ENCODE measurements around the gene GAS2L1. TPM values are rescaled to one million over a fixed set of nuclear protein-coding genes. Genes with fewer than 3 reads are reported as not detected.
"Not testable (repeated sequence)": the region's sequence is repeated elsewhere in the genome, so short reads cannot be mapped to it uniquely, and the experiment has no call there.

Gene GAS2L1
- total RNA-seq, 1 donor: 11.6 TPM

DNA sequence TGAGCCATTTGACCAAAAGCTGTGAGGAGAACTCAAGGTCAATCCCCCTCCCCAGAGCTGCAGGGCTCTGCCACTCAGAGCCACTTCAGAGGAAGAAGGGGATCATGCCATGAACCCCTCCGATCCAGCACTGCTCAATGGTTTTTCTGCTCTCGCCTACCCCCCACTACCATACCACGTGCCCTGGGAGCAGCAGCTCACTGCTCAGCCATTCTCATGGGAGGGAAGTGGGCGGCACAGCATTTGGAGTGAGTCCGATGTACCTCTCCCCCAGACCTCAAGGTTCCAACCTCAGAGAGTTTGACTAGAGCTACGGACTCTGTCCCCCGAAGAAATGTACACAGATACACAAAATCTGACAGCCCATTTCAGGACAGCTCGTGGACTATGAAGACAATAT lies 47.4 kb downstream of the GAS2L1 start:
- peaks cover 7% of the 10 kb centered on the region for H4K20me1 ChIP-seq (ENCODE audit: insufficient read depth, low read length)
- H3K4me3 ChIP-seq (ENCODE audit: insufficient read depth, low read length): no peak overlapping the region
- TF ChIP-seq, protein P1, sequence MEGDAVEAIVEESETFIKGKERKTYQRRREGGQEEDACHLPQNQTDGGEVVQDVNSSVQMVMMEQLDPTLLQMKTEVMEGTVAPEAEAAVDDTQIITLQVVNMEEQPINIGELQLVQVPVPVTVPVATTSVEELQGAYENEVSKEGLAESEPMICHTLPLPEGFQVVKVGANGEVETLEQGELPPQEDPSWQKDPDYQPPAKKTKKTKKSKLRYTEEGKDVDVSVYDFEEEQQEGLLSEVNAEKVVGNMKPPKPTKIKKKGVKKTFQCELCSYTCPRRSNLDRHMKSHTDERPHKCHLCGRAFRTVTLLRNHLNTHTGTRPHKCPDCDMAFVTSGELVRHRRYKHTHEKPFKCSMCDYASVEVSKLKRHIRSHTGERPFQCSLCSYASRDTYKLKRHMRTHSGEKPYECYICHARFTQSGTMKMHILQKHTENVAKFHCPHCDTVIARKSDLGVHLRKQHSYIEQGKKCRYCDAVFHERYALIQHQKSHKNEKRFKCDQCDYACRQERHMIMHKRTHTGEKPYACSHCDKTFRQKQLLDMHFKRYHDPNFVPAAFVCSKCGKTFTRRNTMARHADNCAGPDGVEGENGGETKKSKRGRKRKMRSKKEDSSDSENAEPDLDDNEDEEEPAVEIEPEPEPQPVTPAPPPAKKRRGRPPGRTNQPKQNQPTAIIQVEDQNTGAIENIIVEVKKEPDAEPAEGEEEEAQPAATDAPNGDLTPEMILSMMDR (IDR thresholded peaks at IDR 0.05; ENCODE audit: extremely low read depth, low read depth, low read length): no peak
- H3K4me2 ChIP-seq (ENCODE audit: insufficient read depth, low read length): no peak overlapping the region
- H3K4me1 ChIP-seq (ENCODE audit: insufficient read depth, low read length): no peaks in the 10 kb centered on the region
- H3K36me3 ChIP-seq (ENCODE audit: insufficient read depth, low read length): peaks cover 68% of the 10 kb centered on the region
- H3K27ac ChIP-seq (ENCODE audit: low read depth, low read length): no peak overlapping the region
- peak; percentile 32 for DNase-seq (ENCODE audit: insufficient read length, low spot score, missing footprints)
- H2AFZ ChIP-seq (ENCODE audit: low read length): no peak overlapping the region
- H3K79me2 ChIP-seq (ENCODE audit: insufficient read depth, low read length): no peaks in the 10 kb centered on the region
- no peaks in the 10 kb centered on the region for H3K27me3 ChIP-seq (ENCODE audit: insufficient read depth, low read length)
- no peaks in the 10 kb centered on the region for H3K9me3 ChIP-seq (ENCODE audit: low read depth, low read length)

DNA sequence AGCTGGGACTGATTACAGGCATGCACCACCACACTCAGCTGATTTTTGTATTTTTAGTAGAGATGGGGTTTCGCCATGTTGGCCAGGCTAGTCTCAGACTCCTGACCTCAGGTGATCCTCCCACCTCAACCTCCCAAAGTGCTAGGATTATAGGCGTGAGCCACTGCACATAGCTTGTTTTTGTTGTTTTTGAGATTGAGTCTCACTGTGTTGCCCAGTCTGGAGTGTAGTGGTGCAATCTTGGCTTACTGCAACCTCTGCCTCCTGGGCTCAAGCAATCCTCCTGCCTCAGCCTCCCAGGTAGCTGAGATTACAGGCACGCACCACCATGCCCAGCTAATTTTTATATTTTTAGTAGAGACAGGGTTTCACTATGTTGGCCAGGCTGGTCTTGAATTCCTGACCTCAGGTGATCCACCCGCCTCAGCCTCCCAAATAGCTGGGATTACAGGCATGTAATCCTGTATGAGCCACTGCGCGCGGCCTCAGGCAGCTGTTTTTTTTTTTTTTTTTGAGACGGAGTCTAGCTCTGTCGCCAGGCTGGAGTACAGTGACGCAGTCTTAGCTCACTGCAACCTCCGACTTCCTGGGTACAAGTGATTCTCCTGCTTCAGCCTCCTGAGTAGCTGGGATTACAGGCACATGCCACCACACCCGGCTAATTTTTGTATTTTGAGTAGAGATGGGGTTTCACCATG lies 50.9 kb downstream of the GAS2L1 start:
- not testable (repeated sequence) for H3K27ac ChIP-seq (ENCODE audit: low read depth, low read length)

DNA sequence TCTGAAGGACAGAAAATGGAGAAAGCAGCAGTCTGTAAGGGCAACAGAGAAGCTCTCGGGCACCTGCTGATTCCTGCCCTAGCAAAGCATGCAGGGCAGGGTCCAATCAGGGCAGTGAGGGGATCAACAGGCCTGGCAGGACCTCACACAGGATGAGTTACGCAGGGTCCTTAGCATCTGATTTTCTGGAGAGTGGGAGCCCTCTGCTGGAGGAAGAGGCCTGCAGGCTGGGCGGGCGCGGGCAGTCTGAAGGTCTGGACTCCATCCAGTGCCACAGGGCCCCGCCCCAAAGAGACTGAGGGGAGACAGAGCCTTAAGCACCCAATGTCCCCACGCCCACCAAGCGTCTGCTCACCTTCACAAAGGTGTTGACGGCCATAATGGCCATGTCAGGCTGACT lies 53.0 kb downstream of the GAS2L1 start:
- Histone ChIP-seq H3K4me1 (ENCODE audit: insufficient read depth, low read length) (peaks cover 2% of the 10 kb centered on the region), H3K4me2 (ENCODE audit: insufficient read depth, low read length) (no peak overlapping the region), H2AFZ (ENCODE audit: low read length) (no peak overlapping the region), H3K36me3 (ENCODE audit: insufficient read depth, low read length) (peaks cover 32% of the 10 kb centered on the region), H3K27me3 (ENCODE audit: insufficient read depth, low read length) (no peaks in the 10 kb centered on the region), H3K79me2 (ENCODE audit: insufficient read depth, low read length) (no peaks in the 10 kb centered on the region), H3K27ac (ENCODE audit: low read depth, low read length) (no peak overlapping the region), H4K20me1 (ENCODE audit: insufficient read depth, low read length) (peaks cover 7% of the 10 kb centered on the region), H3K9me3 (ENCODE audit: low read depth, low read length) (no peaks in the 10 kb centered on the region), H3K4me3 (ENCODE audit: insufficient read depth, low read length) (no peak overlapping the region)
- TF ChIP-seq, protein P1 (IDR thresholded peaks at IDR 0.05; ENCODE audit: extremely low read depth, low read depth, low read length): peak; percentile 64
- DNase-seq (ENCODE audit: insufficient read length, low spot score, missing footprints): peak; percentile 93

More for the DNA sequence above, 50.9 kb downstream of the GAS2L1 start:
- peaks cover 47% of the 10 kb centered on the region for H3K36me3 ChIP-seq (ENCODE audit: insufficient read depth, low read length)
- not testable (repeated sequence) for H3K4me1 ChIP-seq (ENCODE audit: insufficient read depth, low read length); H3K27me3 ChIP-seq (ENCODE audit: insufficient read depth, low read length); H4K20me1 ChIP-seq (ENCODE audit: insufficient read depth, low read length); H3K79me2 ChIP-seq (ENCODE audit: insufficient read depth, low read length); H2AFZ ChIP-seq (ENCODE audit: low read length); H3K9me3 ChIP-seq (ENCODE audit: low read depth, low read length); H3K4me3 ChIP-seq (ENCODE audit: insufficient read depth, low read length); H3K4me2 ChIP-seq (ENCODE audit: insufficient read depth, low read length); DNase-seq (ENCODE audit: insufficient read length, low spot score, missing footprints)

Small RNA genes lying within 50 kb of the gene (small RNA-seq; reads per million reads assigned to genes)
- gene MIR3653: not detected

Other genes starting within 250 kb of the GAS2L1 start
- not detected in 2 replicates for gene C22orf31, start 244.8 kb upstream of the GAS2L1 start, total RNA-seq
- 6.5 and 7.7 TPM in 2 replicates for gene KREMEN1, start 233.6 kb upstream of the GAS2L1 start, total RNA-seq
- gene EMID1, start 100.8 kb upstream of the GAS2L1 start, total RNA-seq: under 0.01 and 0.29 TPM in 2 replicates
- 25.0 and 32.7 TPM in 2 replicates for gene RHBDD3, start 38.7 kb upstream of the GAS2L1 start, total RNA-seq
- 139 and 148 TPM in 2 replicates for gene EWSR1, start 38.4 kb upstream of the GAS2L1 start, total RNA-seq
- not detected in 2 replicates for gene RASL10A, start 9.0 kb downstream of the GAS2L1 start, total RNA-seq
- gene AP1B1, start 81.9 kb downstream of the GAS2L1 start, total RNA-seq: 35.4 and 37.3 TPM in 2 replicates
- gene RFPL1, start 131.9 kb downstream of the GAS2L1 start, total RNA-seq: not detected in 2 replicates
- gene NEFH, start 173.6 kb downstream of the GAS2L1 start, total RNA-seq: under 0.01 and 0.36 TPM in 2 replicates
- 63.7 and 64.8 TPM in 2 replicates for gene THOC5, start 247.1 kb downstream of the GAS2L1 start, total RNA-seq